NCI-H345 treated with DMSO at 0.1 percent for 48 hours (cell line): ENCODE results near the gene SEMA4C.
A peak's percentile ranks its signal among the peaks of the same experiment; 100 is the strongest.
"Not testable (repeated sequence)": the region's sequence is repeated elsewhere in the genome, so short reads cannot be mapped to it uniquely, and the experiment has no call there.

ENCODE experiments used
- DNase-seq: peaks from one replicate; lab custom pipeline; 2025; ENCODE audit not compliant: unreplicated experiment; lab: John Stamatoyannopoulos, UW

Gene SEMA4C

GRCh38 chr2:96867756-96868554 is 1.9 kb downstream of the SEMA4C start:
- DNase-seq, result no peak

DNA sequence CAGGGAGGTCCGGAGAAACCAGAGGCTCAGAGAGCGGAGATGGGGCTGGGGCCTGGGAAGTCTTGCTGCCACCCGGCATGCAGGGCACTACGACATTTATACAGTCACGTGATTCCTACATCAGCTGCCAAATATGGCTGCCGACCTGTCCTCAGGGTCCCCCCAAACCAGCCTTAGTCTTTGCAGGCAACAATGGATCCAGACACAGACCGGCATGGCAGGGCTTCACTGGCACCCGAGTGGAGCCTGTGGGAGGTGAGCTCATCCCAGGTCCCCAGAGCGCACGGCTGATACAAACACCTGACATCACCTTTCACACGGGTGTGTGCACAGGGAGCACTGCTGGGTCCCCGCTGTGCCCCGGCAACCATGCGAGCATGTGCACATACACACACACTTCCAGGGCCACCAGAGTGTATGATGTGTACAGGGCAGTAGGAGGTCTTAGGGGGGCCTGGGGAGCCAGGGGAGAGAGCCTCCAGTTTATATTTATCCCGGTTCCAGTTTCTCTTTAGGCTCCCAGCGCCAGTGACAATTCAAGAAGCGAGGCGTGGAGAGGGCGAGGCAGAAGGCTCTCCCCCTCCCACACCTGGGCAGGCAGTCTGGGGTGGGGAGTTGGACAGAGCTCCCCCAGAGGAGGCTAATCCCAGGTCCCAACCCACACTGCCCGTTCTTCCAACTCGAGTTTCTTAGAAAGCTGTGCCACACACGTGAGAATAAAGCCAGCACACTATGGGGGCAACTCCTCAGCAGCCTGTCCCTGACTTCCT is 2.7 kb downstream of the SEMA4C start:
- DNase-seq, result no peak

DNA sequence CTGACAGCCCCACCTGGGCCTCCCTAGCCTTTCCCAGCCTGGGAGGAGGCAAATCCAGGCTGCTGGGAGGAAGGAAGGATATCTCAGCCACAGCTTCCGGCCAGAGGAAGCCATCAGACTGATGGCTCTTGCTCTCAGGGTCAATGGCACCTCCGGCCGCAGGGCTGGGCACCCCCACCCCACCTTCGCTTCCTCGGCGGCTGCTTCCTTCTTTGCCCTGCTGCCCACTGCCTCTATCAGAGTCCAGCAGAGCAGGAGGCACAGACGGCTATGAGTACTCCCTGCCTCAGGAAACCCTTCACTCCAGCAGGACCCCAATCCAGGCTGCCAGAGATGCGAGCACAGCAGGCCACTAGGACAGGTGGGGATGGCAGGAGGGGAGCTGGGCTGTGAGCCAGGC is 3.3 kb downstream of the SEMA4C start:
- no peak for DNase-seq

- no peak for DNase-seq
Measured at GRCh38 chr2:96866149-96866548, 3.7 kb downstream of the SEMA4C start.

DNA sequence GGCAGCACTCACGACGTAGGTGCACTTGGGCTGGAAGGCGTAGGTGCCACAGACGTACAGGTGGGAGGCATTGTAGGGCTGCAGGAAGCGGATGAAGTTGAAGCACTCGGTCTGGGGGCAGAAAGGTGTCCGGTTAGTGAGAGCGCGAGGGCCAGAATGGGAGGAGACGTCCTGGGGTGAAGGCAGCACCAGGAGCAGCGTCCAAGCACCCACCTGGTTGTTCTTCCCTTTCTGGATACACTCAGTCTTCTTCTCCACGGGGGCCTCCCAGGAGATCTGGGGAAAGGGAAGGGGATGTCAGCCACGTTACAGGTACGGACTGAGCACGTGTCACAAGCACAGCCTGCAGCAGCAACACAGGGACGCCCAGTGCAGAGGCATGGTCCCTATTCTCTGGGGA is 4.2 kb downstream of the SEMA4C start:
- no peak for DNase-seq

DNA sequence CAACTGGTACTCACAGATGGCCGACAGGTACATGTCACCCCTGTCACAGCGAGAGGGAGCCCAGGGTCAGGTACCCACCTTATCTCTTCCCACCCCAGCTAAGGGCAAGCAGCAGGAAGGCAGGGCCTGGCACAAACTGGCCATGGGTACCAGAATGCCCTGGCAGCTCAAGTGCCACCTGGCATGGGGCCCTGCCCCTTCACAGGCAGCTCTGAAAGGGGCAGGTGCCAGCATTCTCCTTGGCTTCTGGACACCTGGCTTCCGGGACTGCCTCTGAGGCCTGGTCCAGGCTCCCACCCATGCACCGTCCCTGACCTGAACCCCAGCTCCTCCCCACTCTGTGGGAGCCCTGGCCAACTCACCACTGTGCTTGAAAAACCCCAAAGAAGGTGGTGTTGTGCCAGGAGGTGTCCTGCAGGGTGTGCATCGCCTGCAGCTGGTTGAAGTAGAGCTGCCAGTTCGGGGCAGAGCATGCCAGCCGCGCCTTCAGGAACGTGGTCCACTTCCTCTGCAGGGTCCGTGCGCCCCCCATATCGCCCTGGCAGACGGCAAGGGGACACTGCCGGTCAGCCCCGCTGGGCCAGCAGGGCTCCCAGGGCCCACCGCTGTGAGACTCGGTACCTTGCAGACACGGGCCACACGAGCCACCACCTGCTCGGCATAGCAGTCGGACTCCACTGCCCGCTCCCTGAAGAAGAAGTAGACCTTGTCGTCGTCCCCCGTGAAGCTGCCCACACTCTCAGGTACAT is 5.4 kb downstream of the SEMA4C start:
- DNase-seq, result no peak

DNA sequence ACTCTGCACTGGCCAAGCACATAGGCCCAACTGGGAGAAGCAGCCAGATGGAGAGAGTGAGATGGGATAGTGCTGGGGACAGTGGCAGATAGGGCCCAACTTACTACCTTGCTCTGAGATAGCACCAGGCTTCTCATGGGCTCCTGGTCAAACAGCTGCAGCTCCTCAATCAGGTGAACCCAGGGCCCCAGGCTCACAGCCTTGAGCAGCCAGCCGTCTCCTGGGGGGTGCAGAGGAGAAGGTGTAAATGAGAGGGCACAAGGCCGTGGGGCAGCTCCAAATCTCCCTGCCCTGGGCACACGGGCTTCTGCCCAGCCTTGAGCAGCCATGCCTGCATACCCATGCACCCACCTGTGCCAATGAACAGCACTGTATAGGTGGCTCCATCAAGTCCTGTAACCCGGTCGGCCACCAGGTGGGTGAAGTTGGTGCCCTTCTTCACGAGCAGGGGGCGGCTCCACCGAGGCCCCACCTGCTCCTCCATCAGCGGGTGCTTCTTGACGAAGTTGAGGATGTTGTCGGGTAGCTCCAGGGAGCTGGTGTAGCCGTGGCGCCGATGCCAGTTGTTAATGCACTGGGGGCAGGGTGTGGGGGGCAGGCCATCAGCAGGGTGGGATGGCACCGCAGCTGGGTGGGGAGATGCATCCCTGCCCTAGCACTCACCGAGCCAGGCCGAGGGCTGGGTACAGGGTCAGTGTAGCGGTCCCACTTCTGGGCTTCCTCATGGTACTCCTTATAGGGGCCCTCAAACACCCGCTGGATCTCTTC is 6.1 kb downstream of the SEMA4C start:
- no peak for DNase-seq

DNA sequence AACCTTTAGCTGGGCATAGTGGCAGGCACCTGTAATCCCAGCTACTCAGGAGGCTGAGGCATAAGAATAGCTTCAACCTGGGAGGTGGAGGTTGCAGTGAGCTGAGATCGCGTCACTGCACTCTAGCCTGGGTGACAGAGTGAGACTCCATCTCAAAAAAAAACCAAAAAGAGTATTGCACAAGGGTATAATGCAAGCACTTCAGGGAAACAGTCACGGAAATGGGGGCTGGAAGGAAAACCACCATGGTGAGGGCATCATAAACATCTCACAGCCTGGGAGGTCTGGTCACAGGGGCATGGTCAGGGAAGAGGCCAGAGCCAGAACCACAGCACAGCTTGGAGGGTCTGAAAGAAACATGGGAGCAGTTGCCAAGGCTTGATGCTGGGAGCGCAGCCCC is 6.8 kb downstream of the SEMA4C start:
- not testable (repeated sequence) for DNase-seq

- no peak for DNase-seq
Measured at GRCh38 chr2:96861074-96861473, 8.8 kb downstream of the SEMA4C start.

GRCh38 chr2:96860065-96861029 is 9.5 kb downstream of the SEMA4C start:
- DNase-seq, result no peak

GRCh38 chr2:96859681-96860064 is 10.2 kb downstream of the SEMA4C start:
- DNase-seq, result no peak

- no peak for DNase-seq
Measured at GRCh38 chr2:96859099-96859649, 10.7 kb downstream of the SEMA4C start.

GRCh38 chr2:96857667-96858372 is 12.1 kb downstream of the SEMA4C start, which contains the start of gene ANKRD39:
Gene ANKRD39 (minus strand): TSS chr2:96858016. CDS start chr2:96857987, 29 bp downstream.
- DNase-seq, result peak; percentile 96

DNA sequence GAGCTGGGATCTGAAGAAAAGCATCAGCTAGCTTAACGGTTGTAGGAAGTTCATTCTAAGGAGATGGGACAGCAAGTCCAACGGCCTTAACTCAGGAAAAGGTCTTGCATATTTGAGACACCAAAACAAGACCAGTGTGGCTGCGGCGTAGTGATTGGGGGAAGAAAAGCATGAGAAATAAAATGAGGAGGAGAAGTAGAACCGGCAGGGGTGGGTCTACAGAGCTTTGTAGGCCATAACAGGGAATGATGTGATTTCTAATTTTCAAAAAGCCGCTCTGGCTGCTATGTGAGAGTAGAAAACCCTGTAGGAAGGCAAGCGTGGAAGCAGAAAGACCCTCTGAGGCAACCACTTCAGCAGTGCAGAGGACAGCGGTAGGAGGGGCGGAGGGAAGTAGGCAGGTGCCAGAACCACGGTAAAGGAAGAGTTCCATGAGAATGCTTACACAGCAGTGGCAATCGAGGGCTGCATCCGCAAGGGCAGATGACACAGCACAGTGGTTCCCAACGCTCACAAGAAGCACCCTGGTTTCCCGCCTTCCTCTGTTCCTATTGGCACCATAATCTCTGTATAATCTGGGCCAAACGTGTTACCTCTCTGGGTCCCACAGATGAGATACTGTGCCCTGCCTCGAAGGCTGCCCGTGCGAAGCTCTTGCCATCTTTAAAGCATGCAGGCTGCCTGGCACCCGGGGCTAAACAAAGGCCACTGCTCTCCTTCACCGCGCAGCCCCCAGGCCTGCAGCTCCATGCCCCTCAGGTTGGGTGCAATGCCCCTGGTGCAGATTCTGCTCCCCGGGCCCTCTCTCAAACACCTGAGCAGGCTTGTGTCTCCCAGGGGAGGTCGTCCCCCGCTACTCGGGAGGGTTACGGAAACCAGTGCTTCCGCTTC is 12.9 kb downstream of the SEMA4C start:
- DNase-seq, result peak; percentile 63

- no peak for DNase-seq
Measured at GRCh38 chr2:96853321-96853720, 16.6 kb downstream of the SEMA4C start.

DNA sequence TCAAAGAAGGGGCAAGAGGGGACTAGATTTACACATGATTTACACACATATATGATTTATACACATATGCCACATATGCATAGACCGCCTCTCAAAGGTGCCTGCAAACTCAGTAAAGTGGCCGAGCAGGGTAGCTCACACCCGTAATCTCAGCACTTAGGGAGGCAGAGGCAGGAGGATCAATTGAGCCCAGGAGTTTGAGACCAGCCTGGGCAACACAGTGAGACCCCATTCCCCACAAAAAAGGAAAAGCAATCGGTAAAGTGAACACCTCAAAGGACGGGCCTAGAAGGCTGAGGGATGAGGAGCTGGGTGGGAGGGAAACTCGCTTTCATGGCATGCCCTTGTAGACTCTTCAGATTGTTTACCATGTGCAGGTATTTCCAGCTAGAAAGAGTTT is 17.2 kb downstream of the SEMA4C start:
- no peak for DNase-seq

GRCh38 chr2:96848264-96848663 is 21.6 kb downstream of the SEMA4C start:
- no peak for DNase-seq

GRCh38 chr2:96847586-96847985 is 22.3 kb downstream of the SEMA4C start:
- DNase-seq, result no peak
